Muscle of arm (tissue), 12 donors: Measurements from ENCODE around the gene CDKN2C. TPM values are rescaled to one million over a fixed set of nuclear protein-coding genes. Genes with fewer than 3 reads are reported as not detected.

Experiments used
- polyA plus RNA-seq, 12 donors: library from polyadenylated mRNA; unstranded; fragments of 120-200 nt; gene quantifications; one replicate each; pipeline ENCODE4 v1.2.1, GENCODE V29; 2013; ENCODE audit not compliant: insufficient read length in 12 of 12

The CDKN2C gene
- polyA plus RNA-seq, 12 donors: 8.3 to 16.5 (median 11.7) TPM; not detected in 1

Other genes starting within 250 kb of the CDKN2C start
- 10 to 100 TPM in 11 of 12 donors, not detected in 1; 33.3 to 55.8 (median 49.1) TPM for gene FAF1, start 10.0 kb upstream of the CDKN2C start, polyA plus RNA-seq
- gene C1orf185, start 132.0 kb downstream of the CDKN2C start, polyA plus RNA-seq: not detected